Measurements from ENCODE around the gene GPR179.

The GPR179 gene, protein sequence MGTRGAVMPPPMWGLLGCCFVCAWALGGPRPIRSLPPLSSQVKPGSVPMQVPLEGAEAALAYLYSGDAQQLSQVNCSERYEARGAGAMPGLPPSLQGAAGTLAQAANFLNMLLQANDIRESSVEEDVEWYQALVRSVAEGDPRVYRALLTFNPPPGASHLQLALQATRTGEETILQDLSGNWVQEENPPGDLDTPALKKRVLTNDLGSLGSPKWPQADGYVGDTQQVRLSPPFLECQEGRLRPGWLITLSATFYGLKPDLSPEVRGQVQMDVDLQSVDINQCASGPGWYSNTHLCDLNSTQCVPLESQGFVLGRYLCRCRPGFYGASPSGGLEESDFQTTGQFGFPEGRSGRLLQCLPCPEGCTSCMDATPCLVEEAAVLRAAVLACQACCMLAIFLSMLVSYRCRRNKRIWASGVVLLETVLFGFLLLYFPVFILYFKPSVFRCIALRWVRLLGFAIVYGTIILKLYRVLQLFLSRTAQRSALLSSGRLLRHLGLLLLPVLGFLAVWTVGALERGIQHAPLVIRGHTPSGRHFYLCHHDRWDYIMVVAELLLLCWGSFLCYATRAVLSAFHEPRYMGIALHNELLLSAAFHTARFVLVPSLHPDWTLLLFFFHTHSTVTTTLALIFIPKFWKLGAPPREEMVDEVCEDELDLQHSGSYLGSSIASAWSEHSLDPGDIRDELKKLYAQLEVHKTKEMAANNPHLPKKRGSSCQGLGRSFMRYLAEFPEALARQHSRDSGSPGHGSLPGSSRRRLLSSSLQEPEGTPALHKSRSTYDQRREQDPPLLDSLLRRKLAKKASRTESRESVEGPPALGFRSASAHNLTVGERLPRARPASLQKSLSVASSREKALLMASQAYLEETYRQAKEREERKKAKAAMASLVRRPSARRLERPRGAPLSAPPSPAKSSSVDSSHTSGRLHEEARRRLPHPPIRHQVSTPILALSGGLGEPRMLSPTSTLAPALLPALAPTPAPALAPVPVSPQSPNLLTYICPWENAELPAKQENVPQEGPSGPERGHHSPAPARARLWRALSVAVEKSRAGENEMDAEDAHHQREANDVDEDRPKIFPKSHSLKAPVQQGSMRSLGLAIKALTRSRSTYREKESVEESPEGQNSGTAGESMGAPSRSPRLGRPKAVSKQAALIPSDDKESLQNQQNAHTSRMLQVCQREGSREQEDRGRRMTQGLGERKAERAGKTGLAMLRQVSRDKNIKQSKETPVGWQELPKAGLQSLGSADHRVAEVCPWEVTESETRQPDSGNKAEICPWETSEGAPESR (N-terminal part only)

DNA sequence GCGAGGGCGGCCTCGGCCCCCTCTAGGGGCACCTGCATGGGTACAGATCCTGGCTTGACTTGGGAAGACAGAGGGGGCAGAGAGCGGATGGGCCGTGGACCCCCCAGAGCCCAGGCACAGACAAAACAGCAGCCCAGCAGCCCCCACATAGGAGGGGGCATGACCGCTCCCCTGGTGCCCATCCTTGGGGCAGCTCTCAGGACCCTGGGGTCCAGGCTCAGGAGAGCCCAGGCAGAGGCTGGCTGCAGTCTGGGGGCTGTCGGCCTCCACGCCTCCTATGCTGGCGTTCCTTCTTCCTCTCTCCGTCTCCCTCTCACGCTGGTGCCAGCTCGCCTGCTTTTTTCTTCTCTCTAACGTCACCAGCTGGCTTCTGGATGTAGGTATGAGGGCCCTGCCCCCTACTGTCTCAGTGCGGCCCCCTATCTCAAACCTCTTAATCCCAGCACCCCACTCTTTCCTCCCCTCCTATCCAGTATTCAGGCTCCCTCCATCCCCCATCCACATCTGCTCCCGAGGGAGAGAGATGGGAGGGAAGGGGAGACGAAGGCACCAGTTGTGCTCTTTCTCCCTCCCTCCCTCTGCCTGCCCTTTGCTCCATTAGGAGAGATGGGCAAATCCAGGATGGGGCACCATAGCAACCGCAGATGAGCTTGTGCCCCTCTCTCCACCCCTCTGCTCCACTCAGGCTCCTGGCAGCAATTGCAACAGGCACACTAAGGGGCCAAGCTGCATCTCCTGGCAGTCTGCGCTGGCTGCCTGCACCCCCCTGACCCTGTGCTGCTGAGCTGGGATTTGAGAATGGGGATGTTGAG is at the start of gene GPR179:
Gene GPR179 (minus strand): TSS at position 349 of the 812 bp plus-strand sequence. CDS start 167 bp downstream, at position 182.
- no peak for DNase-seq
- TF ChIP-seq POLR2A (IDR thresholded peaks at IDR 0.05; ENCODE audit: low read length) (no peak), GATA1 (IDR thresholded peaks at IDR 0.05; ENCODE audit: low read depth, low read length) (no peak)

DNA sequence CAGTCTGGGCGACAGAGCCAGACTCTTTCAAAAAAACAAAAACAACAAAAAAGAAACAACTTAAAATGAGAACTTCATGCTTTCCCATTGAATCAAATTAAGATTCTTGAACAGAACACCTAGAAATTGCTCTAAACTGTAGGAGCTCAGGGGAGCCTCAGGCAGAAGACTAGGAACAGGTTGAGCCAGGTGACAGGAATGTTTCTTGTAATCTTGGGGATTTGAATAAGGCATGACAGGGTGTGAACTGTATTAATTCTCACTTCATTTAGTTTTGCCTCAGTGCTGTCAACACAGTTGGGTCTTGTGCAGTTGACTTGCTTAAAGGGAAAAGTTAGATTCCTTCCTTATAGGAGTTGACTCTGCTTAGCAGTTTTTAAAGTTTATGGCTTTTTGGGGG is 35.7 kb upstream of the GPR179 start:
- no peak for TF ChIP-seq POLR2A (IDR thresholded peaks at IDR 0.05; ENCODE audit: low read length)
- TF ChIP-seq GATA1 (IDR thresholded peaks at IDR 0.05; ENCODE audit: low read depth, low read length): no peak
- no peak for DNase-seq

DNA sequence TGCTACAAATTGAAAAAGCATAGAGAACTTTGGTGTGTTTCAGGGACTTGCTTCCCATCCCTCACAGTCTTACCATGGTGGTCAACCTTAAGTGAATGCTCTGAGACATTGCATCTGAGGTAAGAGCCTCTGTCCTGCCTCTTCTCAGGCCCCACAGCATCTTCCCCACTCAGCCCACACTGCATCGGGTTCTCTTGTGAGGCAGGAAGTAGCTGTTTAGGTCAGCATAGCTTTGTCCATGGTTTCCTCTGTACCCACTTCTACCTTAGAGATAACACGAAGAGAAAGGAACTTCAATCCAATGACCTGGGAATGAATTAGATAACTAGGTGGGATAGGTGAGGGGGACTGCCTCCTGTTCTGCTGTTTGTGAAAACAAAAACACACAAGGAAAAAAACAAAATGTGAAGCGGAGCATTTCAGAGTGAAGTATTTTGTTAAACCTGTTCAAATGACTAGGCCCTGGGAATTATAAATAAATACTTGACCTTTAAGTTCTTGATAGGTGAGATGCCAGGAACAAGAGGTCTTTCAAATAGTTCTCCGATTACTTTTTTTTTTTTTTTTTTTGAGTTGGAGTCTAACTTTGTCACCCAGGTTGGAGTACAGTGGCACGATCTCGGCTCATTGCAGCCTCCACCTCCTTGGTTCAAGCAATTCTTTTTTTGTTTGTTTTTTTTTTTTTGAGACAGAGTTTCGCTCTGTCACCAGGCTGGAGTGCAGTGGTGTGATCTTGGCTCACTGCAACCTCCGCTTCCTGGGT is 25.5 kb upstream of the GPR179 start:
- no peak for TF ChIP-seq POLR2A (IDR thresholded peaks at IDR 0.05; ENCODE audit: low read length)

DNA sequence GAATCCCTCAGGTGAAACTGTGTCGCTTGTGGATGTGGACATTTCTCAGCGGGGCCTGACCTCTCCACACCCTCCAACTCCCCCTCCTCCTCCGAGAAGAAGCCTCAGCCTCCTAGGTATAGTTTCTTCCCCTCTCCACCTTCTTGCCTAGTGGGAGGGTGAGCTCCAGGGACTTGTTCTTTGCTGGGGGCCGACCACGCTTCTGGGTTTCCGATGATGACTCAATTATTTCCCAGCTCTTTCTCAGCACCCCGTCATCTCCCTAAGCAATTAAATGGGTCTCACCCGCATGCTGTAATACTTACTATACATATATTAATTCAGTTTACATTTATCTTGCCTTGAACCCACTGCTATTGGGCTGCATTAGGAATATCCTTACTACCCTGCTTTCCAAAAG is 21.0 kb upstream of the GPR179 start:
- no peak for DNase-seq
- TF ChIP-seq POLR2A (IDR thresholded peaks at IDR 0.05; ENCODE audit: low read length) (no peak), GATA1 (IDR thresholded peaks at IDR 0.05; ENCODE audit: low read depth, low read length) (no peak)

More for the DNA sequence above, 25.5 kb upstream of the GPR179 start:
- DNase-seq: no peak

DNA sequence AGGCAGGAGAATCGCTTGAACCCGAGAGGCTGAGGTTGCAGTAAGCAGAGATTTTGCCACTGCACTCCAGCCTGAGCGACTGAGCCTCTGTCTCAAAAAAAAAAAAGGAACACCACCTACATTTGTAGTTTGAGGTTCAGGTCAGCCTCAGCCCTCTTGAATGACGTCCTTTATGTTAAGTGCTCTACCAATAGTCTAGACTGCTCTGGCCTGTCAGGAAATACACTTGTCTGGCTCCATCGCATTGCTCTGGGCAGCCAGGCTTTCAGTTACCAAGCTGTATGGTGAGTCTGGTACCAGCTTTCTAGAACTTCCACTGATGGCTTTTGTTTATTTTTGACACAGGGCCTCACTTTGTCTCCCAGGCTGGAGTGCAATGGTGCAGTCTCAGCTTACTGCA is 19.3 kb upstream of the GPR179 start:
- DNase-seq: no peak
- TF ChIP-seq POLR2A (IDR thresholded peaks at IDR 0.05; ENCODE audit: low read length): no peak
- no peak for TF ChIP-seq GATA1 (IDR thresholded peaks at IDR 0.05; ENCODE audit: low read depth, low read length)

DNA sequence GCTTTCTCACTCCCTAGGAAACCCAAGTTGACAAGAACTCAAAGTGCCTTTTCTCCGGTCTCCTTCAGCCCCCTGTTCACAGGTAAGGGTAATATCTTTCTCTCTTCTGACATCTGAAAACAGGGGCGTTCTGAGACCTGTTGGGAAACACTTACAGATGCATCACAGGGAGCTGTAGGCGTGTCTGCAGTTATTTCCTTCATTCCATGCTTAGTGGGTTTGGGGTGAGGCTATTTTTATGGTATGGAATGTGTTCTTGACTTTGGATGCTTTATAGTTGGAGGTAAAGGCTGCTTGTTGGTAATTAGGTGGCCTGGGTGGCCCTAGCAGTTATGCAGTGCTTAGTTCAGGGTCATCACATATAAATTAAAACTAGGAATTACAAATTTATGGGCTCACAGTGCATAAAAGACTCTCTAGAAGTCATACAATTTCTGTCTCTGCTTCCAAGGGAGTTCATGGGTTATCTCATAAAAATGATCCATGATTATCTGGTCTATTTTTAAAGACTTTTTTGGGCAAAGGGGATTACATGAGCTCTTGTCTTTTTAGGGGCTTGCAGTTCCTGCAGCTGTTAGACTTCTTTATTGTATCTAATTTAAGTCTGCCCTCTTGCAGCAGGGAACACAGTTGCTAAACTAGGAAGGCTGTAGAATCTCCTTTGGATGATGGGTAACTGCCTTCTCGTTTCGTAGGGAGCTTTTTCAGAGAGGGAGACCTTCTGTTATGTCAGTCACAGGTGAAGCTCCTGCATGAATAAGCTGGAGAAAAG is 18.1 kb upstream of the GPR179 start:
- TF ChIP-seq GATA1 (IDR thresholded peaks at IDR 0.05; ENCODE audit: low read depth, low read length) (no peak), POLR2A (IDR thresholded peaks at IDR 0.05; ENCODE audit: low read length) (no peak)
- DNase-seq: no peak

DNA sequence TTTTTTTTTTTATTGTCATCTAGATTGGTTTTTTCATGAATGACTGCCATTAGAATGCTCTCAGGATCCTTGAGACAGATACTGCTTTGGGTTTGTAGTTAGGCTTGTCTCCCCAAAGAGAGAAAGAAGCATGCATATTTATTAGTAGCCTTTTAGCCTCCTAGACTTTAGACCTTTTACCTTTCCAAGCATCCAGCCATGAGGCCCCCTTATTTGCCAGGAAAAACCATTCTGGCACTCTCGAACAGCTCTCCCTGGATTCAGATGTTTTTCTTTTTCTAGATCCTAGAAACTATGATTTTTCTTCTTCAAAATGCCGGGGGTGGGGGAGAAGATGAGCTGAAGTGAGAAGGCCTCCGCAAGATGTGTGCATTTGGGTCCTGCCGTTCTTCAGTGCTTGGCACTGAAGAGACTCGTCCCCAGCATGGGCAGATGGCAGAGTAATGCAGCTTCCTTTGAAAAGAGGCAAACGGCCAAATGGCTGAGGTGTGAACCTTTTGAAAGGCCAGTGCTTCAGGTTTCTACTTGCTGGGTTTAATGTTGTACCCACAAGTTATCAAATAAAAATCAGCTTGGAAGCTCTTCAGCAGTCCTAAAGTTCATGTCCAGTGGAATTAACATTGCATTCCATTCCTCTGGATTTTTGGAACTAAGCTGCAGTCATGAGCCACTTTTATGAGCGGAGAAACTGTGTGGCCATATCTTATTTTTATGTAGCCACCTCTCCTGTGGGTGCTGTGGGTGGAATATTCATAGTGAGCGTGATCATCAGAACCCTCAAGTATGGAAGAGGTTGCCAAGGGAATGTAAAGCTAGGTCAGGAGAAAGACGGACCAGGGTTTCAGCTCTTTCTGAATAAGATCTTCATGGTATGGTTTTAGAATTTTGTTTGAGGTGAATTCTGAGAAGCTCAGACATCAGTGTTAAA is 15.1 kb upstream of the GPR179 start:
- TF ChIP-seq POLR2A (IDR thresholded peaks at IDR 0.05; ENCODE audit: low read length): no peak
- TF ChIP-seq GATA1 (IDR thresholded peaks at IDR 0.05; ENCODE audit: low read depth, low read length): no peak
- DNase-seq: no peak

DNA sequence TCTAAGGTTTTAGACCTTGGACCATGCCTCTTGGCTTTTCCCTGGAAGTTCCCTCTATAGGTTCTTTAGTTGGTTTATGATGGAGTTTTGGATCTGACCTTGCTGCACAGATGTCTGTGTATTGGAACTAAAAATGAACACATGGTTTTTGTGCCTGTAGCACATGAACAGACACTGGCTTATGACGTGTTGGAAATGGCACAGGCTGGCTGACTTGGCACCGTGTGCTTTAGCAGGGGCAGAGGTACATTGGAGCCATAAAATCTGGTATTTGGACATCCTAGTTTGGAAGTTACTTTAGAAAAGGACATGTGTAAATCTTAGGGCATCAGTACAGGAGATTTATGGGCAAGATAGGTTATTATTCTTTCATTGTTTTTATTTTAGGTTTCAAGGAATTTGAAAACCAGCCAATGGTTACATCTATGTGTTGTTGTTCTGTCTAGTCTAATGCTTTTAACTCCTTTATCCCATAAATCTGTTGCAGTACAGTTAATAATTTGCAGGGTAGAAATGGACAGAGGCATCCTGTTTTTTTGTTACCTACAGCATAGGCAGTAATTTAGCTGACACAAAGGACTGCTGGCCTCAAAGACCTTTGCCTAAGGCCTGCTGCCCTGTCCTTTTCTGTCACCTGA is 13.8 kb upstream of the GPR179 start:
- DNase-seq: no peak
- TF ChIP-seq POLR2A (IDR thresholded peaks at IDR 0.05; ENCODE audit: low read length) (no peak), GATA1 (IDR thresholded peaks at IDR 0.05; ENCODE audit: low read depth, low read length) (no peak)

DNA sequence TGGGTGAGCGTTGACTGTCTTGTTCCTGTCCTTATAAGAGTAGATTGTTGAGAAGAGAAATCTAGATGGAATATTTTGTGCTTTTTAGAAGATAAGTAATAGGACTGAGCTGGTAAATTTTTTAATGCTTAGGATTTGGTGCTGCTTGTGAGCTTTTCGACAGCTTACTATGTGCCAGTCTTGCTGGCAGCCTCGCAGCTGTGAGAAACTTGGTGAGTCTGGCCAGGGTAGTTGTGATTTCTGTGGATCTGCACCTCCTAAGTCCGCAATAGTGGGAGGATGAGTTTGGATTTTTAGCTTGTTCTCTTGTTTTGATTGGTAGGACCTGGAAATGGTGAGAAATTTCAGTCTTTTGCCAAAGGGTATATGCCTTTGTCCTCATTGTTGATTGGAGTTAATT is 11.5 kb upstream of the GPR179 start:
- TF ChIP-seq POLR2A (IDR thresholded peaks at IDR 0.05; ENCODE audit: low read length) (no peak), GATA1 (IDR thresholded peaks at IDR 0.05; ENCODE audit: low read depth, low read length) (no peak)

DNA sequence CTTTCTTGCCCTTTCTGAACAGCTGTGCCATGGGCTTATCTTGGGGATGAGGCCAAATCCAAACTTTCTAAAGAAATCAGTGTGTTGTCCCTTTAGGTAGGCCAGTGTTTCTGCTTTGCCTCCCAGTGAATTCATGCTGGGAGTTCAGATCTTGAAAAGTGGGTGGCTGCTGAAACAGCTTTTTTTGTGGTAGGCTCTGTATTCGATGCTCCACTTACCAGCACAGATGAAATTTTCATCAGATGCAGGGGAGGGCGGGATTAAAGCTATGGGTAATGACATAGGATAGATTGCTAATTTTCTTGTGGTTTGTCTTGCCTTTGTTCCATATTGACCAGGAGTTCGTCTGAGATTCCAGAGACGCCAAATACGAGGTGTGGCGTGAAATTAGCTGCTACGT is 10.7 kb upstream of the GPR179 start:
- no peak for DNase-seq
- TF ChIP-seq POLR2A (IDR thresholded peaks at IDR 0.05; ENCODE audit: low read length): no peak
- TF ChIP-seq GATA1 (IDR thresholded peaks at IDR 0.05; ENCODE audit: low read depth, low read length): no peak

More for the DNA sequence above, 11.5 kb upstream of the GPR179 start:
- no peak for DNase-seq

Measured in erythroblast (primary cell).